ENCODE measurements around the gene CASTOR1. TPM values are rescaled to one million over a fixed set of nuclear protein-coding genes. Genes with fewer than 3 reads are reported as not detected.
A peak's percentile ranks its signal among the peaks of the same experiment; 100 is the strongest.

Gene CASTOR1
- total and polyA plus RNA-seq, 12 donors, result 2.8 to 14.7 (median 6.2) TPM

- Histone ChIP-seq H3K4me3 (no peak overlapping the region), H3K4me1 (peaks cover 0 to 98% (median 12%) of the 10 kb centered on the region in 9 donors), H3K27ac (peak overlapping the region in 1 of 10 donors; percentile 55), H3K36me3 (no peaks in the 10 kb centered on the region), H3K9me3 (no peaks in the 10 kb centered on the region), H3K27me3 (no peaks in the 10 kb centered on the region)
- intact Hi-C loops (cut with DNase I), result no loop called here
- 65 to 72% methylated on average over 8 of the region's 8 CpGs for WGBS, 2 donors
- ATAC-seq (no peak), DNase-seq (no peak)
- TF ChIP-seq CTCF (IDR thresholded peaks at IDR 0.05), result no peak
These were observed 13.7 kb downstream of the CASTOR1 start for GRCh38 chr22:30275625-30276024.

GRCh38 chr22:30274437-30274812 is 14.9 kb downstream of the CASTOR1 start:
- ATAC-seq, result no peak
- Histone ChIP-seq H3K36me3 (no peaks in the 10 kb centered on the region), H3K4me3 (no peak overlapping the region), H3K27me3 (no peaks in the 10 kb centered on the region), H3K27ac (peak overlapping the region in 1 of 10 donors; percentile 65), H3K9me3 (no peaks in the 10 kb centered on the region), H3K4me1 (peaks cover 0 to 93% (median 12%) of the 10 kb centered on the region in 9 donors)
- no peak for DNase-seq
- 84 to 91% methylated on average over 9 of the region's 9 CpGs for WGBS, 2 donors
- no peak for TF ChIP-seq CTCF (IDR thresholded peaks at IDR 0.05)
- intact Hi-C loops (cut with DNase I), result no loop called here

- no peak overlapping the region for H3K4me3 ChIP-seq
- peak overlapping the region in 1 of 10 donors; percentile 65 for H3K27ac ChIP-seq
- H3K4me1 ChIP-seq, result peaks cover 0 to 87% (median 12%) of the 10 kb centered on the region in 9 donors
- DNase-seq, result no peak
- no peaks in the 10 kb centered on the region for H3K9me3 ChIP-seq
- no peaks in the 10 kb centered on the region for H3K27me3 ChIP-seq
- intact Hi-C loops (cut with DNase I), result no loop called here
- no peaks in the 10 kb centered on the region for H3K36me3 ChIP-seq
- TF ChIP-seq CTCF (IDR thresholded peaks at IDR 0.05), result no peak
- 62 to 67% methylated on average over 10 of the region's 10 CpGs for WGBS, 2 donors
- no peak for ATAC-seq
These were observed 15.4 kb downstream of the CASTOR1 start for GRCh38 chr22:30273711-30274436.

GRCh38 chr22:30272781-30273601 is 16.3 kb downstream of the CASTOR1 start:
- no peaks in the 10 kb centered on the region for H3K9me3 ChIP-seq
- peak overlapping the region in 1 of 10 donors; percentile 65 for H3K27ac ChIP-seq
- 82 to 85% methylated on average over 16 of the region's 16 CpGs for WGBS, 2 donors
- no peak for ATAC-seq
- no peak for TF ChIP-seq CTCF (IDR thresholded peaks at IDR 0.05)
- H3K4me3 ChIP-seq, result no peak overlapping the region
- no peaks in the 10 kb centered on the region for H3K36me3 ChIP-seq
- H3K27me3 ChIP-seq, result no peaks in the 10 kb centered on the region
- H3K4me1 ChIP-seq, result peaks cover 0 to 82% (median 9%) of the 10 kb centered on the region in 9 donors
- intact Hi-C loops (cut with DNase I), result no loop called here
- DNase-seq, result no peak

All from heart right ventricle (tissue), 16 donors.